ENCODE measurements around the gene DGKB.

DNA sequence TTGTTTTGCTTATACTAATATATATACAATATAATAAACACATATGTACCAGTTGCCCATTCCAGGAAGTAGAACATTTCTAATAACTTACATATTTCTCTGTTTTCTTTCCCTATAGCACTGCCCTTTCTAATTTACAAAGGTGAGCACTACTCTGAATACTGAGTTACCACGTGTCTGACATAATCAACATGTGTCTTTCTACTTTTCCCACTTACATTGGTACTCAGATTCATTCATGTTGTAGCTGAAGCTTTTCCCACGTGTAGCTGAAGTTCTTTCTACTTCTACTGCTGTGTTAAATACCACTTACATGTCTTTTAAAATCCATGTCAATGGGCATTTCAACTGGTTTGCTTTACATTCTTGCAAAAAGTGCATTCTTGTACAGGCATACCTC lies 317.3 kb downstream of the DGKB start:
- TF ChIP-seq SP1 (IDR thresholded peaks at IDR 0.05) (no peak), LEF1 (IDR thresholded peaks at IDR 0.05; ENCODE audit: borderline replicate concordance) (no peak), ELF4 (IDR thresholded peaks at IDR 0.05) (no peak), NFRKB (IDR thresholded peaks at IDR 0.05) (no peak), FOXK2 (IDR thresholded peaks at IDR 0.05) (no peak), SUZ12 (IDR thresholded peaks at IDR 0.05) (no peak), ARNT (IDR thresholded peaks at IDR 0.05) (no peak), BHLHE40 (IDR thresholded peaks at IDR 0.05; ENCODE audit: borderline replicate concordance) (no peak), FOXM1 (IDR thresholded peaks at IDR 0.05; ENCODE audit: borderline replicate concordance) (no peak), ZNF384 (IDR thresholded peaks at IDR 0.05) (no peak), TARDBP (IDR thresholded peaks at IDR 0.05) (no peak), L3MBTL2 (conservative IDR thresholded peaks at IDR 0.05) (no peak)
- TF ChIP-seq, protein P1, sequence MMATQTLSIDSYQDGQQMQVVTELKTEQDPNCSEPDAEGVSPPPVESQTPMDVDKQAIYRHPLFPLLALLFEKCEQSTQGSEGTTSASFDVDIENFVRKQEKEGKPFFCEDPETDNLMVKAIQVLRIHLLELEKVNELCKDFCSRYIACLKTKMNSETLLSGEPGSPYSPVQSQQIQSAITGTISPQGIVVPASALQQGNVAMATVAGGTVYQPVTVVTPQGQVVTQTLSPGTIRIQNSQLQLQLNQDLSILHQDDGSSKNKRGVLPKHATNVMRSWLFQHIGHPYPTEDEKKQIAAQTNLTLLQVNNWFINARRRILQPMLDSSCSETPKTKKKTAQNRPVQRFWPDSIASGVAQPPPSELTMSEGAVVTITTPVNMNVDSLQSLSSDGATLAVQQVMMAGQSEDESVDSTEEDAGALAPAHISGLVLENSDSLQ (IDR thresholded peaks at IDR 0.05): no peak

Data from HEK293T (cell line).